PC-3 (cell line): ENCODE measurements around the gene WNT3. TPM values are rescaled to one million over a fixed set of nuclear protein-coding genes. Genes with fewer than 3 reads are reported as not detected.

Experiments used
- ATAC-seq: fragments of 200-7000 bp; cut with Tn5 transposase; 2 replicates; pipeline ENCODE4 v1.9.1; 2020; ENCODE audit warnings: mild to moderate bottlenecking, moderate library complexity
- BruUV-seq: library from RNA; stranded (reverse); fragments of 400-500 nt; replicated peaks from 2 replicates; lab custom pipeline; 2021; lab: Mats Ljungman, UMichigan
- CTCF ChIA-PET: fragments of 300-600 bp; sonication (Branson Sonifier 250); formaldehyde crosslinking; loops from one replicate; lab custom pipeline; 2022; ENCODE audit warnings: antibody characterized with exemption; lab: Charles Lee
- POLR2A ChIA-PET: fragments of 300-600 bp; sonication (Branson Sonifier 250); formaldehyde crosslinking; loops from one replicate; lab custom pipeline; 2022; ENCODE audit warnings: antibody characterized with exemption; ENCODE audit not compliant: unreplicated experiment; lab: Charles Lee
- DNase-seq: peaks from one replicate; pipeline ENCODE4 v3.0.0-alpha.2; 2015
- H2AFZ ChIP-seq: fragments of 300-600 bp; sonication (generic); 2 replicates; pipeline ENCODE4 v1.6.0; 2016; ENCODE audit warnings: antibody characterized with exemption, low read length
- H3F3A ChIP-seq: fragments of 300-600 bp; sonication (generic); one replicate; pipeline ENCODE4 v1.6.0; 2017; ENCODE audit warnings: antibody characterized with exemption, low read length, control low read depth, mild to moderate bottlenecking; ENCODE audit not compliant: unreplicated experiment
- H3K27ac ChIP-seq: fragments of 300-600 bp; sonication (generic); 2 replicates; pipeline ENCODE4 v1.5.1; 2016; ENCODE audit warnings: mild to moderate bottlenecking, low read length
- H3K27me3 ChIP-seq: fragments of 300-600 bp; sonication (generic); 2 replicates; pipeline ENCODE4 v1.6.1; 2016; ENCODE audit warnings: low read length, mixed read lengths
- H3K36me3 ChIP-seq: fragments of 300-600 bp; sonication (generic); 2 replicates; pipeline ENCODE4 v1.6.1; 2016; ENCODE audit warnings: low read depth, mixed run types, low read length, mixed read lengths
- H3K4me1 ChIP-seq: fragments of 300-600 bp; sonication (generic); 2 replicates; pipeline ENCODE4 v1.5.1; 2016; ENCODE audit warnings: low read length; ENCODE audit not compliant: insufficient read depth
- H3K4me2 ChIP-seq: fragments of 300-600 bp; sonication (generic); 2 replicates; pipeline ENCODE4 v1.6.0; 2016; ENCODE audit warnings: low read length
- H3K4me3 ChIP-seq: fragments of 300-600 bp; sonication (generic); 2 replicates; pipeline ENCODE4 v1.5.1; 2016; ENCODE audit warnings: mild to moderate bottlenecking, low read length, mixed read lengths
- H3K79me2 ChIP-seq: fragments of 300-600 bp; sonication (generic); 2 replicates; pipeline ENCODE4 v1.6.1; 2017; ENCODE audit warnings: low read length, mixed read lengths
- H3K9ac ChIP-seq: fragments of 300-600 bp; sonication (generic); 2 replicates; pipeline ENCODE4 v1.6.0; 2016; ENCODE audit warnings: mild to moderate bottlenecking, low read length
- H3K9me2 ChIP-seq: fragments of 300-600 bp; sonication (generic); replicated peaks from 2 replicates; pipeline ENCODE4 v1.6.1; 2016; ENCODE audit warnings: mixed run types, low read length, mixed read lengths
- H3K9me3 ChIP-seq: fragments of 300-600 bp; sonication (generic); 2 replicates; pipeline ENCODE4 v1.6.1; 2016; ENCODE audit warnings: low read length, mixed read lengths
- H4K20me1 ChIP-seq: fragments of 300-600 bp; sonication (generic); 2 replicates; pipeline ENCODE4 v1.6.1; 2016; ENCODE audit warnings: low read length, mixed read lengths
- CTCF ChIP-seq: fragments of 300-600 bp; sonication (generic); conservative IDR thresholded peaks from 2 replicates; pipeline ENCODE4 v1.5.1; 2017; ENCODE audit warnings: antibody characterized with exemption, low read depth, mild to moderate bottlenecking, low read length
- EZH2 ChIP-seq: fragments of 300-600 bp; sonication (generic); IDR thresholded peaks from one replicate; pipeline ENCODE4 v1.6.1; 2017; ENCODE audit warnings: antibody characterized with exemption, mild to moderate bottlenecking, low read length; ENCODE audit not compliant: unreplicated experiment
- EZH2phosphoT487 ChIP-seq: fragments of 300-600 bp; sonication (generic); IDR thresholded peaks from 2 replicates; pipeline ENCODE4 v1.6.1; 2018; ENCODE audit warnings: mild to moderate bottlenecking, antibody characterized with exemption, low read length, borderline replicate concordance
- intact Hi-C: fragments of 100-400 bp; cut with micrococcal nuclease; formaldehyde crosslinking; loops from 2 replicates; pipeline ENCODE4 v1.9.0; 2023
- total RNA-seq: library from RNA; depleted of rRNA; stranded (reverse); fragments of >200 nt; gene quantifications from 2 replicates; pipeline ENCODE4 v1.2.3, GENCODE V29; 2014

WNT3 gene
- total RNA-seq, 1 experiment from 2014 or later: 4.9 TPM

- ChIA-PET POLR2A (no interaction called here), CTCF (no interaction called here)
- Histone ChIP-seq H4K20me1 (no peaks in the 10 kb centered on the region), H3F3A (no peaks in the 10 kb centered on the region), H3K4me2 (no peak overlapping the region), H2AFZ (no peak overlapping the region), H3K27ac (no peak overlapping the region), H3K9me3 (no peaks in the 10 kb centered on the region), H3K4me3 (no peak overlapping the region), H3K36me3 (no peaks in the 10 kb centered on the region), H3K4me1 (peaks cover 13% of the 10 kb centered on the region; the same call in 1 of the 2 replicates), H3K9ac (no peak overlapping the region), H3K79me2 (no peaks in the 10 kb centered on the region), H3K27me3 (0 out of 2 replicates have a peak, but pooled peaks cover 4% of the 10 kb centered on the region), H3K9me2 (no peaks in the 10 kb centered on the region)
- ATAC-seq (no peak), DNase-seq (no peak)
- no TSS peak for BruUV-seq
- TF ChIP-seq CTCF (no peak), EZH2 (no peak), EZH2phosphoT487 (no peak)
- intact Hi-C loops: no loop called here
Measured at GRCh38 chr17:46791531-46791930, 27.0 kb downstream of the WNT3 start.

GRCh38 chr17:46790216-46790615, 28.3 kb downstream of the WNT3 start:
- H4K20me1 ChIP-seq: no peaks in the 10 kb centered on the region
- CTCF ChIA-PET: no interaction called here

More at GRCh38 chr17:46790216-46790615, 28.3 kb downstream of the WNT3 start:
- Histone ChIP-seq H3K27ac (no peak overlapping the region), H3K4me3 (no peak overlapping the region), H3K4me1 (peaks cover 7% of the 10 kb centered on the region; the same call in 1 of the 2 replicates), H3K27me3 (0 out of 2 replicates have a peak, but pooled peaks cover 4% of the 10 kb centered on the region), H3K4me2 (peak overlapping the region; percentile 57), H2AFZ (peak overlapping the region; percentile 83), H3K9me2 (no peaks in the 10 kb centered on the region), H3K9ac (no peak overlapping the region), H3K36me3 (no peaks in the 10 kb centered on the region), H3F3A (no peaks in the 10 kb centered on the region), H3K9me3 (no peaks in the 10 kb centered on the region), H3K79me2 (no peaks in the 10 kb centered on the region)
- DNase-seq (no peak), ATAC-seq (no peak)
- BruUV-seq: no TSS peak
- POLR2A ChIA-PET: no interaction called here
- intact Hi-C loops: no loop called here
- no peak for TF ChIP-seq CTCF
- TF ChIP-seq EZH2phosphoT487: no peak
- no peak for TF ChIP-seq EZH2
